ENCODE measurements around the gene MRM3.
"Not testable (repeated sequence)": the region's sequence is repeated elsewhere in the genome, so short reads cannot be mapped to it uniquely, and the experiment has no call there.

MRM3 gene

DNA sequence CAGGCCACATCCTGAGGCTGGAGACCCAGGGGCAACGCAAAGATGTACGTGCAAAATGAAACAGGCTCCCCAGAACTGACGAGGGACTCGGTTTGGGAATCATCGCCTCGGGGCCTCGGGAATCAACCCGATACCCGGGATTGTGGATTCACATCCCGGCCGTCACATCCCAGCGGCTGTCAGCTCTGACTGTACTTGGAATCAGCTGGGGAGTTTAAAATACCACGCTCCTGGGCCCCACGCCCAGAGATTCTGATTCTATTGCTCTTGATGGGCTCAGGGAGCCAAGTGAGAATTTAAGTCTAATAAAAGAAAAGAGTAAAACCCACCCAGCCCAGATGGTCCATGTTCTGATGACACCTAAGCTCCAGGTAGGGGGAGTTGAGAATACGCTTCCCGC, 42.2 kb downstream of the MRM3 start:
- no peak for DNase-seq (ENCODE audit: low read depth in 2 of 2)

DNA sequence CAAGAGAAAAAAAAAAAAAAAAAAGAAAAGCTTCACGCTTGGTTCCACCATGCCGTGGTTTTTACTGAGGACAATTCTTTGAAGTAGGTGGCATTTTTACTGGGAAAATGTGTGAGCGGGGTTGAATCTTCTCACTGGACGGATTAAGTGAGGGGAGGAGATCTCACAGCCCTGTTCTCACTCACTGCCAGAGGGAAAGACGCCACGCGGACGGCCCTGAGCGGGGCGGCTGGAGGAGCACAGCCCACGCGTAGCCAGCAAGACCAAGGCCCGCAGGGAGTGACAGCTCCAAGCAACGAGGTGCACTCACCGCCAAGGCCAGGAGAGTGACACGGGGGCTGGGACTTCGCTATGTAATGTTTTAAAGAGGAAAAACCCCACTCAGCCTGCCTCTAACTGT, 43.1 kb downstream of the MRM3 start:
- DNase-seq (ENCODE audit: low read depth in 2 of 2): no peak

DNA sequence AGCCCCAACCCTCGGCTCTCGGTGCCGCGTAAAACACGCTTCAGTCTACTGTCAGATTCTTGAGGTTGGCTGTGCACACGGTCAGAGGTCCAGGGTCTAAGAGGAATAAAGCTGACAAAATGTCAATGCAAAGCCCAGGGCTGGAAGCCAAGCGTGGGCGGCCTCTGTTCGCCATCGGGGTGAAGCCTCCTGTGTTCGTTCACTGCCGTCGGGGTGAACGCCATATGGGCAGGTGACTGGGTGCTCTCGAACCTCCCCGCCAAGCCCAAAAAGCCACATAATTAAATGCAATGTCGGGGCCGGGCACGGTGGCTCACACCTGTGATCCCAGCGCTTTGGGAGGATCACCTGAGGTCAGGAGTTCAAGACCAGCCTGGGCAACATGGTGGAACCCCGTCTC, 44.6 kb downstream of the MRM3 start:
- DNase-seq (ENCODE audit: low read depth in 2 of 2): no peak

DNA sequence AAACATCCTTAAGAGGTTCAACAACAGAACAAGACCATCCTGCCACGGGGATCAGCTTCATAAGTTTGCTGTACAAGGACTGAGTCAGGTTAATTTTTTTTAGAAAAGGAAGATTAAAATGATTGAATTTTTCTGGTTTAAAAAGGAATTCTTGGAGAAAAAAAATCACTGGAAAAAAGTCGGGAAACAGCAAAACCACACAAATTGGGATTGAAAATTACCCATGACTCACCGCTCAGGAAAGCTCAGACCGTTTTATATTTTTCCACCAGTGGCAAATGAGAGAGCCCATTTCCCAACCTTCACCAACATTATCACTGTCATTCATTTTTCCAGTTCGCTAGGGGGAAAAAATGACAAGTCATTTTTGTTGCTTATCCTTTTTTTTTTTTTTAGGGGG, 46.6 kb downstream of the MRM3 start:
- DNase-seq (ENCODE audit: low read depth in 2 of 2): no peak

DNA sequence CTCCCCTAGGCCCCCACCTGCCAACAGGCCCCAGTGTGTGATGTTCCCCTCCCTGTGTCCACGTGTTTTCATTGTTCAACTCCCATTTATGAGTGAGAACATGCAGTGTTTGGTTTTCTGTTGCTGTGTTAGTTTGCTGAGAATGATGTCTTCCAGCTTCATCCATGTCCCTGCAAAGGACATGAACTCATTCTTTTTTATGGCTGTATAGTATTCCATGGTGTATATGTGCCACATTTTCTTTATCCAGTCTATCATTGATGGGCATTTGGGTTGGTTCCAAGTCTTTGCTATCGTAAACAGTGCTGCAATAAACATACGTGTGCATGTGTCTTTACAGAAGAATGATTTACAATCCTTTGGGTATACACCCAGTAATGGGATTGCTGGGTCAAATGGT, 47.5 kb downstream of the MRM3 start:
- not testable (repeated sequence) for DNase-seq (ENCODE audit: low read depth in 2 of 2)

DNA sequence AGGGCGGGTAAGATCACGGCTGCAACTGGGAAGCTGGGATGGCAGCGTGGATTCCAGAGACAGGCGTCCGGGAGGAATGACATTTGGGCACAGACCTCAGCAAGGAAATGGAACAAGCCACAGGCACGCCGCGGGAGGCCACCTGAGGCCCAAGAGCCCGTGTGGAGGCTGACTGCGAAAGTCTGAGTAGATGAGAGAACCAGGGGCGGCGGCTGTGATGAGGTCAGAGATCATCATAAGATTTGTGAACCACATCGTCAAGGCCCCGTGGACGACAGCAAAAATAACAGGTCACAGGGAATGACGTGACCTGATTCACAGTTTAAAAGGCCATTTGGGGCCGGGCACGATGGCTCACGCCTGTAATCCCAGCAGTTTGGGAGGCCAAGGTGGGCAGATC, 48.2 kb downstream of the MRM3 start:
- DNase-seq (ENCODE audit: low read depth in 2 of 2): no peak

DNA sequence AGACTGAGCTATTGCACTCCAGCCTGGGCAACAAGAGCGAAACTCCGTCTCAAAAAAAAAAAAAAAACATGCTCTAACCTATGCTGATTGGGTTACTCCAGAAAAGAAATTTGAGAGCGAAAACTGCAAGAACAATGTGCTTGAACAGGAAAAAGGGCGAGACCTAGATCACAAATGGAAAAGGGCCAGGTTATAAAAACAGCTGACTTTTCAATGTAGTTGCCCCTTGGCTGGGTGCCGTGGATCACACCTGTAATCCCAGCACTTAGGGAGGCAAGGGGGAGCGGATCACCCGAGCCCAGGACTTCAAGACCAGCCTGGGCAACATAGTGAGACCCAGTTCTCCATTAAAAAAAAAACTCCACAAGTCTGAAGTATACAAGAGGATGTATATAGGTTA, 48.8 kb downstream of the MRM3 start:
- no peak for DNase-seq (ENCODE audit: low read depth in 2 of 2)

DNA sequence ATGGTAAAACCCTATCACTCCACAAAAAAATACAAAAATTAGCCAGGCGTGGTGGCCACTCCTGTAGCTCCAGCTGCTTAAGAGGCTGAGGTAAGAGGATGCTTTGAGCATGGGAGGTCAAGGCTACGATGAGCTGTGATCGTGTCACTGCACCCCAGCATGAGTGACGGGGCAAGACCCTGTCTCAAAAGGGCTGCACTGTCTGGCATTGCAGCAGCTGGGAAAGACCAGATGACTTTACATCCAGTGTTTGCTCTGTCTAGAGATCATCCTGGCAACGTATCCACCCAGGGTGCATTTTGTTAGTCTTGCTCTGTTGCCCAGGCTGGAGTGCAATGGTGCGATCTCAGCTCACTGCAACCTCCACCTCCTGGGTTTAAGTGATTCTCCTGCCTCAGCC, 52.0 kb downstream of the MRM3 start:
- DNase-seq (ENCODE audit: low read depth in 2 of 2): no peak

DNA sequence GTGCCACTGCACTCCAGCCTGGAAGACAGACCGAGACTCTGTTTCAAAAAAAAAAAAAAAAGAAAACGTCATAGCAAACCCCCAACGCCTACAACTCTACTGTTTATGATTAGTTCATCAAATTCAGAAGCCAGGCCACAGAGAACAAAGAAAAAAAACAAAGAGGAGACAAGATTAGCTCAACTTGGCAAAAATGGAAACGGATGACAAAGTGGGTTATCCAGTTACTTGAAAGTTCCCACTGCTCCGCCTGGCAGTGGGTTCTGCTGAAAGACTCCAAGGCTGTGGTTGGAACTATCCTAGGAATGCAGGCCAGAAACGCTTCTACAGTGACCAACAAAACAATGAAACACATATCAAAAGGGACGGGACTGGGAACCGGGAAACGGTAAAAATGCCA, 53.1 kb downstream of the MRM3 start:
- DNase-seq (ENCODE audit: low read depth in 2 of 2): no peak

DNA sequence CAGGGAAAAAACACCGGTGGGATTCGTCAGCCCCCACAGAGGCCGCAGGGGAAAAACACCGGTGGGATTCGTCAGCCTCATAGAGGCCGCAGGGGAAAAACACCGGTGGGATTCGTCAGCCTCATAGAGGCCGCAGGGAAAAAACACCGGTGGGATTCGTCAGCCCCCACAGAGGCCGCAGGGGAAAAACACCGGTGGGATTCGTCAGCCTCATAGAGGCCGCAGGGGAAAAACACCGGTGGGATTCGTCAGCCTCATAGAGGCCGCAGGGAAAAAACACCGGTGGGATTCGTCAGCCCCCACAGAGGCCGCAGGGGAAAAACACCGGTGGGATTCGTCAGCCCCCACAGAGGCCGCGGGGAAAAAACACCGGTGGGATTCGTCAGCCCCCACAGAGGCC, 53.6 kb downstream of the MRM3 start:
- not testable (repeated sequence) for DNase-seq (ENCODE audit: low read depth in 2 of 2)

DNA sequence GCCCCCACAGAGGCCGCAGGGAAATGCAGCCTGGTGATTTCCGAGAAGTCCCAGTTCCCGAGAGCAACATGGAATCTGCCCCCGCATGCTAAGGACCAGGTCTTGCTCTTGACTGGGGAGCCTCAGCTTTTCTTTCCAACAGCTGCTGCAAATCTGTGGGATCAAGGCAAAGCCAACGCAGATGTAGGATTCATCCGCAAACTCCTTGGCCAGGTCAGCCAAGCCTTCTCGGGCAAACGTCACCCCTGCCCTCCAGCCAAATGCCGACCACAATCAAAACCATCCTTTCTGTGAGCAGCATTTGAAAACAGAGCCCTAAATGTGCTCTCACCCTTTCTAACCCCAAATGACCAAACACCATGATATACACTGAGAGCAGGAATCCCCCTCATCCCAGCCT, 54.0 kb downstream of the MRM3 start:
- no peak for DNase-seq (ENCODE audit: low read depth in 2 of 2)

DNA sequence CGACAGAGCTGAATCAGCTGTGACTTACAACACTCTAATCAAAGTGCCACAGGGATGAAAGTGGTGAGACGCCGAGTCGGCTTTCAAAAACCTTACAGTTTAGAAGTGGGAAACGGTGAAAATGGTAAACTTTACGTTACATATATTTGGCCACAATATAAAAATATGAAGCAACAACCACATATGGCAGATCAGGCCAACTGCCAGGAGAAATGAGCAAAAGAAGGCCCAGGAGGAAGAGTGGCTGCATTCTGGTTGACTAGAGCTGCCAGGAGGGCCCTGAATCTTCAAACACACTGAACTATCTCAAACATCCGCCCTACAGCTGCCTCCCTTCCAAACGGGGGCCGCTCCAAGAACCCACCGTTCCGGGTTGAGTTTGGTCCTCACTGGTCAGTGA, 56.3 kb downstream of the MRM3 start:
- DNase-seq (ENCODE audit: low read depth in 2 of 2): no peak

DNA sequence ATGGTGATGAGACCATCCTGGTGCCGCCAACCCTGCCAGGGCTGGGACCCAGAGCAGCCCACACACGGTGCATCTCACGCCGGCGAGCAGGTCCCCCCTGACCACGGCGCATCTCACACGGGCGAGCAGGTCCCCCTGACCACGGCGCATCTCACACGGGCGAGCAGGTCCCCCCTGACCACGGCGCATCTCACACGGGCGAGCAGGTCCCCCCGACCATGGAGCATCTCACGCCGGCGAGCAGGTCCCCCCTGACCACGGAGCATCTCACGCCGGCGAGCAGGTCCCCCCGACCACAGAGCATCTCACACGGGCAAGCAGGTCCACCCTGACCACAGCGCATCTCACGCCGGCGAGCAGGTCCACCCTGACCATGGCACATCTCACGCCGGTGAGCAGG, 59.2 kb downstream of the MRM3 start:
- DNase-seq (ENCODE audit: low read depth in 2 of 2): no peak
